Superior temporal gyrus (tissue), 1 donor: ENCODE measurements around the gene SLF2.

ENCODE experiments used
- DNase-seq: peaks from one replicate; pipeline ENCODE4 v3.0.0-alpha.2; 2016; ENCODE audit errors: extremely low spot score

The SLF2 gene

GRCh38 chr10:100899171-100899570 lies 13.6 kb upstream of the SLF2 start:
- no peak for DNase-seq

GRCh38 chr10:100901051-100901450 lies 11.7 kb upstream of the SLF2 start:
- no peak for DNase-seq

- no peak for DNase-seq
These were observed 10.1 kb upstream of the SLF2 start for GRCh38 chr10:100902622-100903021.

GRCh38 chr10:100904917-100905316 lies 7.8 kb upstream of the SLF2 start:
- no peak for DNase-seq

GRCh38 chr10:100907175-100907574 lies 5.6 kb upstream of the SLF2 start:
- DNase-seq: no peak

GRCh38 chr10:100907773-100908363 lies 4.9 kb upstream of the SLF2 start:
- DNase-seq: no peak

- DNase-seq: no peak
These were observed 4.4 kb upstream of the SLF2 start for GRCh38 chr10:100908378-100908777.

GRCh38 chr10:100909501-100910263 lies 3.1 kb upstream of the SLF2 start:
- DNase-seq: no peak

- DNase-seq: no peak
These were observed 1.3 kb upstream of the SLF2 start for GRCh38 chr10:100911472-100911871.

- no peak for DNase-seq
These were observed 654 bp upstream of the SLF2 start for GRCh38 chr10:100912013-100912604.

GRCh38 chr10:100913470-100913865 lies 705 bp downstream of the SLF2 start:
- DNase-seq: no peak

- DNase-seq: no peak
These were observed 4.3 kb downstream of the SLF2 start for GRCh38 chr10:100917071-100917470.

- no peak for DNase-seq
These were observed 10.8 kb downstream of the SLF2 start for GRCh38 chr10:100923580-100923979.

- no peak for DNase-seq
These were observed 14.5 kb downstream of the SLF2 start for GRCh38 chr10:100927266-100927665.

GRCh38 chr10:100928039-100928438 lies 15.3 kb downstream of the SLF2 start:
- no peak for DNase-seq

GRCh38 chr10:100930368-100930767 lies 17.6 kb downstream of the SLF2 start:
- DNase-seq: no peak

GRCh38 chr10:100934084-100934659 lies 21.4 kb downstream of the SLF2 start:
- DNase-seq: no peak

GRCh38 chr10:100939763-100940344 lies 27.1 kb downstream of the SLF2 start:
- DNase-seq: no peak

GRCh38 chr10:100942229-100942628 lies 29.5 kb downstream of the SLF2 start:
- no peak for DNase-seq

- DNase-seq: no peak
These were observed 30.7 kb downstream of the SLF2 start for GRCh38 chr10:100943508-100943907.

- DNase-seq: no peak
These were observed 33.0 kb downstream of the SLF2 start for GRCh38 chr10:100945754-100946153.

GRCh38 chr10:100948916-100949315 lies 36.2 kb downstream of the SLF2 start:
- no peak for DNase-seq
